Naive B cell (primary cell): ENCODE measurements around the gene ME2. TPM values are rescaled to one million over a fixed set of nuclear protein-coding genes. Genes with fewer than 3 reads are reported as not detected.
"Not testable (repeated sequence)": the region's sequence is repeated elsewhere in the genome, so short reads cannot be mapped to it uniquely, and the experiment has no call there.

Experiments used
- ATAC-seq, 2 donors: fragments of 150-1000 bp; cut with Tn5 transposase; 2 replicates each; pipeline ENCODE4 v1.10.0; 2021; ENCODE audit warnings: low read depth in 2 of 2, mild to moderate bottlenecking in 2 of 2, moderate library complexity in 2 of 2
- DNase-seq: peaks from one replicate; pipeline ENCODE4 v3.0.0; 2022
- H3K27ac Mint-ChIP-seq, 6 donors: one replicate each; pipeline ENCODE4 v1.8.0; 2020 to 2022; ENCODE audit warnings: mild to moderate bottlenecking in 6 of 6, mixed read lengths in 6 of 6, moderate library complexity in 5 of 6, inconsistent platforms in 2 of 6
- H3K27me3 Mint-ChIP-seq, 3 donors: one replicate each; pipeline ENCODE4 v1.8.0; 2021 to 2022; ENCODE audit warnings: mixed read lengths in 3 of 3, mild to moderate bottlenecking in 1 of 3
- H3K36me3 Mint-ChIP-seq, 2 donors: one replicate each; pipeline ENCODE4 v1.8.0; 2020 to 2022; ENCODE audit warnings: mixed read lengths in 2 of 2, inconsistent platforms in 1 of 2, mild to moderate bottlenecking in 1 of 2
- H3K4me1 Mint-ChIP-seq, 3 donors: one replicate each; pipeline ENCODE4 v1.8.0; 2020 to 2022; ENCODE audit warnings: mixed read lengths in 3 of 3, inconsistent platforms in 1 of 3, mild to moderate bottlenecking in 1 of 3, moderate library complexity in 1 of 3
- H3K4me3 Mint-ChIP-seq, 8 donors: one replicate each; pipeline ENCODE4 v1.8.0; 2020 to 2022; ENCODE audit warnings: mild to moderate bottlenecking in 8 of 8, mixed read lengths in 8 of 8, moderate library complexity in 8 of 8, inconsistent platforms in 2 of 8
- H3K9me3 Mint-ChIP-seq, 7 donors: one replicate each; pipeline ENCODE4 v1.8.0; 2020 to 2022; ENCODE audit warnings: mixed read lengths in 7 of 7, mild to moderate bottlenecking in 5 of 7, inconsistent platforms in 2 of 7, moderate library complexity in 1 of 7
- polyA plus RNA-seq, 6 donors: library from polyadenylated mRNA; unstranded; fragments of 300-500 nt; fragmentation: Illumina TruSeq; gene quantifications; one replicate each; pipeline ENCODE4 v1.2.3, GENCODE V29; 2021; ENCODE audit warnings: low read depth in 6 of 6

Gene ME2
- polyA plus RNA-seq, 6 donors from 2014 or later = 50.3 to 62.4 (median 57.8) TPM

DNA sequence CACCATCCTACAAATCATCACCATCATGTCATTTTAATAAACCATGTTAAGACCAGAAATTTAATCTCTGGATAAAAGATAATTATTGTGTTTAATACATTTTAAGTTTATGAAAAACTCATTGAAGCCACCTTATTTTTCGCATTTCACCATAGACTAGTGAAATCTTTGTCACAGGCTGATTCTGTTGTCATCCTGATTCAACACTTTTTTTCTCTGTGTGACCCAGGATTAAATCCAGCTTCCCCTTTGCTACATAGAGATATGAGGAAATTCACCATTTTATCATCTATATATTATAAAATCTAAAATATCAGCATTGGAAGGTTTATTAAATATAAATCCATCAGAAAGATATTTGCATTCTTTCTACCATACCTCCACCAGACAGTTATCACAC, 29.9 kb upstream of the ME2 start:
- H3K36me3 Mint-ChIP-seq = peaks cover 5 to 10% of the 10 kb centered on the region in 2 donors
- peaks cover 0 to 7% (median 0%) of the 10 kb centered on the region in 3 donors for H3K4me1 Mint-ChIP-seq
- H3K27ac Mint-ChIP-seq = no peak overlapping the region

DNA sequence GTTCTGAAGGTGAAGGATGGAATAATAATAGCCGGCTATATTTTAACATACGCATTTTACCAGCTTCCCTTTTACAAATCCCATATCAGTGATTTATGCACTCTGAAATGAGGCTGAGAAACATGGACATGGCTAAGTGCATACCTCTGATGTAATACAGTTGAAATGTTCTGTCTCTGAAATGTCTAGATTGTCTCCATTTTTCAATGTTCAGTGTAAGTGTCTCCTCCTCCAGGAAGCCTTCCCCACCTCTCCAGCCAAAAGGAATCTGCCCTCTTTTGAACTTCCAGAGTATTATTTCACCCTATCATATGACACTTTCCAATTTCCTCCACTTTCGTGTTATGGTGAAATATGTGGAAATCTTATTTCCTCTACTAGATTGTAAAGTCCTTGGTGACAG, 29.5 kb upstream of the ME2 start:
- H3K4me1 Mint-ChIP-seq = peaks cover 0 to 7% (median 0%) of the 10 kb centered on the region in 3 donors
- H3K27me3 Mint-ChIP-seq = peaks cover 10 to 35% (median 30%) of the 10 kb centered on the region in 3 donors
- ATAC-seq = no peak
- H3K27ac Mint-ChIP-seq = no peak overlapping the region
- no peak overlapping the region for H3K4me3 Mint-ChIP-seq
- H3K36me3 Mint-ChIP-seq = peaks cover 5 to 15% of the 10 kb centered on the region in 2 donors
- peaks cover under 1 to 13% (median 9%) of the 10 kb centered on the region in 7 donors for H3K9me3 Mint-ChIP-seq
- DNase-seq = no peak

More for the DNA sequence above, 29.9 kb upstream of the ME2 start:
- Mint-ChIP-seq H3K27me3 (peaks cover 13 to 31% (median 26%) of the 10 kb centered on the region in 3 donors), H3K9me3 (peaks cover 0 to 10% (median 4%) of the 10 kb centered on the region in 7 donors), H3K4me3 (no peak overlapping the region)
- ATAC-seq = no peak
- DNase-seq = no peak

DNA sequence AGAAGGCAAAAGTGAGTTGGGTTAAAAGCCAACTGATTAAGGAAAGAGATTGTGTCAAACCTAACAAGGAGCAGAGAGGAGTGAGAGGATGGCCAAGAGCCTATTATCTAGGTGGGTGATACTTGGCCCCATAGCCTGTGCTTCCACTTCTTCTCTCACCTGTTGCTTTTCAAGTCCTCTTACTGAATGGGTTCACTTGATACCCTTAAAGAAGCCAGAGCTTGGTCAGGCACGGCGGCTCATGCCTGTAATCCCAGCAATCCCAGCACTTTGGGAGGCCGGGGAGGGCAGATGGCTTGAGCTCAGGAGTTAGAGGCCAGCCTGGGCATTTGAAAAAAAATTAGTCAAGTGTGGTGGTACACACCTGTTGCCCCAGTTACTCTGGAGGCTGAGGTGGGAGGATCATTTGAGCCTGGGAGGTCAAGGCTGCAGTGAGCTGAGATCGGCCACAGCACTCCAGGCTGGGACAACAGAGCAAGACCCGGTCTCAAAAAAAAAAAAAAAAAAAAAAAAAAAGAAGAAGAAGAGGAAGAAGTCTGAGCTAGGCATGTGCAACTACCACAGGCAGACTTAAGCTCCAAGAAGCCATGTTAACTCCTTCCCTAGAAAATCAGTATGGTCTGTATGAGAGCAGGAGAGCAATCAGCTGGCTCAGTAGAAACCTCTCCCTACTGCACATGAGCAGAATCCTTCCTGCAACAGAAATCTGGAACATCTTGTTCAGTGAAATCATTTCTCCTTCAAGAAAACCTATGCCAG, 28.4 kb upstream of the ME2 start:
- Mint-ChIP-seq H3K27me3 (peaks cover 12 to 40% (median 35%) of the 10 kb centered on the region in 3 donors), H3K4me3 (no peak overlapping the region), H3K9me3 (peaks cover 2 to 15% (median 10%) of the 10 kb centered on the region in 7 donors), H3K4me1 (peaks cover 0 to 7% (median 0%) of the 10 kb centered on the region in 3 donors), H3K27ac (no peak overlapping the region), H3K36me3 (peaks cover 5 to 15% of the 10 kb centered on the region in 2 donors)
- ATAC-seq (no peak), DNase-seq (no peak)

DNA sequence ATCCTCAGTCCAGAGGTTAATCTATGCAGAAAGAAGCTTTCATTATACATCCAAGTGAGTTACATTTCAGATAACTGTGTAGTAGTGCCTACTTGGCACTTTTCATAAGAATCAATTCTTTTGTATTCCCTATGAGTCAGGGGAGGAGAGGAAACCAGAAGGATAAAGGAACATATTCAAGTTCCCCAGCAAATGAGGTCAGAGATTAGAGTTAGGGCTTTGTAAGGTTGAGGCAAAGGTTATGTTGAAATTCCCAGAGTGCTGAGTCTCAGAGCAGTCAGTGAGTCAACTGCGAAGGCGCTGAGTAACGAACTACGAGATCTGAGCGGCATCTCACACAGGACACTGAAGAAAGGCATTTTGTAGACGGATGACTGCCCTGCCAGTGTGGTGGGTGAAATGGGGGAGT, 25.1 kb upstream of the ME2 start:
- DNase-seq (no peak), ATAC-seq (no peak)
- Mint-ChIP-seq H3K27me3 (peaks cover 11 to 39% (median 31%) of the 10 kb centered on the region in 3 donors), H3K4me3 (no peak overlapping the region), H3K4me1 (peaks cover 0 to 3% (median 0%) of the 10 kb centered on the region in 3 donors), H3K27ac (no peak overlapping the region), H3K9me3 (peaks cover 2 to 15% (median 5%) of the 10 kb centered on the region in 7 donors), H3K36me3 (peaks cover 0 to 15% of the 10 kb centered on the region in 2 donors)

DNA sequence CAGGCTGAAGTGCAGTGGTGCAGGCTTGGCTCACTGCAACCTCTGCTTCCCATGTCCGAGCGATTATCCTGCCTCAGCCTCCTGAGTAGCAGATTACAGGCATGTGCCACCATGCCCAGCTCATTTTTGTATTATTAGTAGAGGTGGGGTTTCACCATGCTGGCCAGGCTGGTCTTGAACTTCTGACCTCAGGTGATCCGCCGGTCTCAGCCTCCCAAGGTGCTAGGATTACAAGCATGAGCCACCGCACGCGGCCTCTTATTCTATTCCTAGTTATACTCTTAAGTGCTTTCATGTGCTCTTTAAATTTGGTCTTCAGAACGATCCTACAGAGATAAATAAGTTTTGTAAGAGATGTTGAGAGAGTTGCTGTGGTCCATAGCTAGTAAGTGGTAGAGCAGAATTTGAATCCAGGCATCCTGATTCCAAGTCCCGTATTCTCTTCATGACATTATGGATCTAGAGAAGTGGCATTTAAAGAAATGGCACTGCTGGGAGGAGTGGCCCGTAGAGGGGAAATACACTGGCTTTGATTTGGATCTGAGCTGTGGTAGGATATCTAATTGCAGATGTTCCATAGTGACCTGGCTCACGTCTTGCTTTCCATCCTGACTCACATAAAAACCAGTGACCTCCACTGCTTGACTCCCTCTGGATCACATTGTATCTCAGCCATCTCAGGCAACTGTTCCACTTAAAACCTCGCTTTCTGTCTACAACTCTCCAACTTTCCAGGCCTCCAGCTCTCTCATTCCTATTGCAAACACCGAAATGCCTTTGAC, 22.8 kb upstream of the ME2 start:
- no peak for DNase-seq
- Mint-ChIP-seq H3K27ac (no peak overlapping the region), H3K4me3 (no peak overlapping the region)

DNA sequence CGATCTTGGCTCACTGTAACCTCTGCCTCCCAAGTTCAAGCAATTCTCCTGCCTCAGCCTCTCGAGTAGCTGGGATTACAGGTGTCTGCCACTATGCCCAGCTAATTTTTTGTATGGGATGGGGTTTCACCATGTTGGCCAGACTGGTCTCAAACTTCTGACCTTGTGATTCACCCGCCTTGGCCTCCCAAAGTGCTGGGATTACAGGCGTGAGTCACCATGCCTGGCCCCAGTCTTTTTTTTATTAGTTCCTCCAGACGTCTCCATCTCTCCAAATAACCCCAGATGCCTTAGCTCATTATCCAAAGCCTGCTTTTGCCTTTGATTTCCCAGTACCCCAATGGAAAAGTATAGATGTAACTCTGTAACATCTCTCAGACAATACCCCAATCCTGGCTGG, 21.8 kb upstream of the ME2 start:
- DNase-seq = not testable (repeated sequence)

More for the DNA sequence above, 22.8 kb upstream of the ME2 start:
- Mint-ChIP-seq H3K4me1 (peaks cover 0 to 3% (median 0%) of the 10 kb centered on the region in 3 donors), H3K36me3 (peaks cover 0 to 15% of the 10 kb centered on the region in 2 donors), H3K27me3 (peaks cover 11 to 39% (median 24%) of the 10 kb centered on the region in 3 donors), H3K9me3 (peaks cover 2 to 15% (median 5%) of the 10 kb centered on the region in 7 donors)
- no peak for ATAC-seq

DNA sequence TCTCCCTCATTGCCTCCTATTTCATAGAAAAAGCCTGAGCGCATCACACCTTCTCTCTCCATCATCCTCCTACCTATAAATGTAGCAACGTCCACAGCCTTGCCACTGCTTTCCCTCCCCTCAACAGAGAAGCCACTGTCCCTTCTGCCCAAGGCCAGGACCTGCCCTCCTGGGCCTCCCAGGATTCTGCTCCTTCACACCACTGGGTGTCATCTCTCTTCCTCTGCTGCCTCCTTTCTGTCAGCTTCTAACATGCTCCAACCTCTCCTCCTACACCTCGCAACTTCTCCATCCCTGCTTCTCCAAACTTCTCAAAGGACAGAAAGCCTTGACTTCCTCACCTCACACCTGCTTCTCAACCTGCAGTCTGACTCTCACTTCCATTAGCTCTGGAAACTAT, 21.2 kb upstream of the ME2 start:
- H3K9me3 Mint-ChIP-seq = peaks cover 2 to 12% (median 5%) of the 10 kb centered on the region in 7 donors
- DNase-seq = no peak
- H3K4me3 Mint-ChIP-seq = no peak overlapping the region
- peaks cover 0 to 10% of the 10 kb centered on the region in 2 donors for H3K36me3 Mint-ChIP-seq
- no peak for ATAC-seq
- H3K27me3 Mint-ChIP-seq = peaks cover 9 to 34% (median 21%) of the 10 kb centered on the region in 3 donors
- peak overlapping the region in 1 of 6 donors; percentile 23 for H3K27ac Mint-ChIP-seq
- peaks cover 11 to 13% (median 13%) of the 10 kb centered on the region in 3 donors for H3K4me1 Mint-ChIP-seq

More for the DNA sequence above, 21.8 kb upstream of the ME2 start:
- Mint-ChIP-seq H3K9me3 (peaks cover 2 to 15% (median 5%) of the 10 kb centered on the region in 7 donors), H3K27me3 (peaks cover 11 to 39% (median 24%) of the 10 kb centered on the region in 3 donors), H3K36me3 (peaks cover 0 to 15% of the 10 kb centered on the region in 2 donors)
- not testable (repeated sequence) for H3K4me3 Mint-ChIP-seq, H3K27ac Mint-ChIP-seq, ATAC-seq, H3K4me1 Mint-ChIP-seq

DNA sequence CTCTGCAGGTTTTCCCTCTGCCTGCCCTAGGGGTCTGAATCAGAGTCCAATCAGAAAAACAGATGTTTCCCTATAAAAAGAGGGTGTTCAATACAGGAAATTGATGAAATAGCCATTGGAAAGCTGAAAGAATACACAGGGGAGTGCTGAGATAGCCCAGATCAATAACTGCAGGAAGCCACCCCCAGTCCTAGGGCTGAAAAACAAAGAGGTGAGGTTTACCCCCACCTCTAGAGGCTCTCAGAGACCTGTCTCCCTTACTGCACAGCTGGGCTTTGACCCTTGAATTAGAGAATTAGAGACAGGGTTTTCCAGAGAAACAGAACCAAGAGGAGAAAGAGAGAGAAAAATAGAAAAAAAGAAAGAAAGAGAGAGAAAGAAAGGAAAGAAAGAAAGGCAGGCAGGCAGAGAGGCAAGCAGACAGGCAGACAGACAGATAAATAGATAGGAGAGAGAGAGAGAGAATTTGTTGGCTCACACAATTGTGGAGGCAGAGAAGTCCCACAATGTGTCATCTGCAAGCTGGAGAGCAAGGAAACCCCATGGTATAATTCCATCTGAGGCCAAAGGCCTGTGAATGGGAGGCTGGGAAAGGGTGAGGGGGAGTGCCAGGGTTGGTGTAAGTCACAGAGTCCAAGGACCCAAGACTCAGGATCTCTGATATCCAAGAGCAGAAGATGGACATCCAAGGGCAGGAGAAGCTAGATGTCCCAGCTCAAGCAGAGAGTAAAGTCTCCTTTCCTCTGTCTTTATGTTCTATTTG, 18.9 kb upstream of the ME2 start:
- peak overlapping the region in 3 of 6 donors; percentile 2 to 14 (median 6) for H3K27ac Mint-ChIP-seq
- H3K4me1 Mint-ChIP-seq = peaks cover 11 to 18% (median 14%) of the 10 kb centered on the region in 3 donors
- no peaks in the 10 kb centered on the region for H3K36me3 Mint-ChIP-seq
- peaks cover 0 to 3% (median 0%) of the 10 kb centered on the region in 7 donors for H3K9me3 Mint-ChIP-seq
- no peak overlapping the region for H3K4me3 Mint-ChIP-seq
- H3K27me3 Mint-ChIP-seq = peaks cover 5 to 18% (median 6%) of the 10 kb centered on the region in 3 donors
- DNase-seq (no peak), ATAC-seq (no peak)

DNA sequence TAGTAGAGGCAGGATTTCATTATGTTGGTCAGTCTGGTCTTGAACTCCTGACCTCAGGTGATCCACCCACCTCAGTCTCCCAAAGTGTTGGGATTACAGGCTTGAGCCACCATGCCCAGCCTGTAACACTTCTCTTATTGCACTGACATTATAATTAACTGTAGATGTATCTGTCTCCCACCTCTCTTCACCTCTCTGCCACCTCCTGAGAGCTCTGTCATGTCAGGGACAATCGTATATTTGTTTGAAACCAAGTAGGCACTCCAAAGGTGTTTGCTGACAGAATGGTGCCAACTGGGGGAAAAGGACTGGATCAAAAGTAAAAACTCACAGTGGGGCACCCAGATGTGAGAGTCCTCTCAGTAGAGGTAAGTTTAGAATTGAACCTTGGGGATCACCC, 17.3 kb upstream of the ME2 start:
- ATAC-seq (no peak), DNase-seq (no peak)
- H3K27me3 Mint-ChIP-seq = peaks cover 0 to 11% (median 0%) of the 10 kb centered on the region in 3 donors
- peak overlapping the region in 2 of 8 donors; percentile 28 to 69 for H3K4me3 Mint-ChIP-seq
- peak overlapping the region in 2 of 6 donors; percentile 25 to 70 for H3K27ac Mint-ChIP-seq
- no peaks in the 10 kb centered on the region for H3K9me3 Mint-ChIP-seq
- H3K36me3 Mint-ChIP-seq = no peaks in the 10 kb centered on the region
- peaks cover 11 to 18% (median 14%) of the 10 kb centered on the region in 3 donors for H3K4me1 Mint-ChIP-seq

DNA sequence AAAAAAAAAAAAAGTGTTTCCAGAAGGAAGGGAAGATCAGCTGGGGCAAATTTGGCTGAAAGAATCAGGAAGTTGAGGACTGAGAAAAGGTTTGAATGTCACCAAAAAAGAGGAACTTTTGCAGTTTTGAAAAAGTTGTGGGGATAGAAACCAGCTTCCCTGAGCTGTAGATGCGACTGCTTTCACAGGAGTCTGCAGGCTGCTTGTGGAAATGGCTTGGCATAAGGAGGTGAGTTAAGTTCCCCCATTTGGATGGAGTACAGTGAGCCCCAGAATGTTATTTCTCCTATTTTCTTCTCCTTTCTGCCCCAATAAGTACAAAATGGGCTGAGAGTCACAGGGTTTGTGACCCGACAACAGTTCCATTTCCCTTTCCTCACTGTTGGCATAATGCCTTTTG, 16.5 kb upstream of the ME2 start:
- H3K27me3 Mint-ChIP-seq = peaks cover 0 to 8% (median 0%) of the 10 kb centered on the region in 3 donors
- H3K4me3 Mint-ChIP-seq = peak overlapping the region in 5 of 8 donors; percentile 28 to 77 (median 36)
- peak; percentile 30 to 43 for ATAC-seq
- no peaks in the 10 kb centered on the region for H3K9me3 Mint-ChIP-seq
- H3K4me1 Mint-ChIP-seq = peaks cover 11 to 18% (median 14%) of the 10 kb centered on the region in 3 donors
- peak overlapping the region in 1 of 6 donors; percentile 22 for H3K27ac Mint-ChIP-seq
- H3K36me3 Mint-ChIP-seq = no peaks in the 10 kb centered on the region
- DNase-seq = peak; percentile 3

DNA sequence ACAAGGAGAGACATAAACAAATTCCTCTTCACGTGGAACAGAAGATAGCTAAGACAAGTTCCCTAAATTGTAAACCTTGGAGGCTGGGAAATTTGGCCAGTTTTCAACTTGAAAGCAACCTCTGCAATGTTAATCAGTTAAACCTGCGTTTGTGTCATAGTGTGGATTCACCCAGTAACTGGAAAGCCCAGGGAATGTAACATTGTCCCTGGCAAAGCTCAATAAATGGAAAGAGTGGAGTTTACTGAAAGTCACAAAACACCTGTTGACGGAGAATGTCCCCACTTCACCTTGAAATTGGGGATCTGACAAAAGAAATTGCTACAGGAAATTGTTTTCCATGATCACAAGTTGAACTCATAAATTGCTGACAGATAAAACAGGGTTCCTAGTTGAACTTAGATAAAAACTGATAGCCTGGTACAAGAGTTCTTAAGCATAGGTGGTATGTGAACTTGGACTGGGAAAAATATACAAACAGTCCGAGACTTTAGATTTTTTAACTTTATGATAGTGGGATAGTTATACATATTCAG, 15.0 kb upstream of the ME2 start:
- ATAC-seq (no peak), DNase-seq (no peak)
- H3K9me3 Mint-ChIP-seq = no peaks in the 10 kb centered on the region
- H3K4me1 Mint-ChIP-seq = peaks cover 11 to 18% (median 14%) of the 10 kb centered on the region in 3 donors
- H3K36me3 Mint-ChIP-seq = no peaks in the 10 kb centered on the region
- no peaks in the 10 kb centered on the region for H3K27me3 Mint-ChIP-seq
- peak overlapping the region in 1 of 6 donors; percentile 56 for H3K27ac Mint-ChIP-seq
- no peak overlapping the region for H3K4me3 Mint-ChIP-seq

DNA sequence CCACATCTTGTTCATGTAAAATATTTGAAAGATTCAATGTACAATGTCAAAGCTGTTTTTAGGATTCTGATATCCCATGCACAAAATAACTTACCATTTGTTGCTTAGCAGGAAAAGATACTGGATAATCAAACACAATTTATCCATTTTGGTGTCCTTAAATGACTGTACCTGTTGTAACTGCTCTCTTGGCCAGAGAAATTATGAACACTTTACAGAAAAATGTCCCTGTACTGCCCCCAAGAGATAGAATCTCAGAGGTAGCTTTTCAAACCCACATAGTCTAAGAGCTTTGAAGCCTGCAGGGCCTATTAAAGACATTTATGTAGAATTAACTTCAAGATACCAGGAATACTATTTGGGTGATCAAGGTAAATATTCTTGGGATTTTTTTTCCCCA, 12.2 kb upstream of the ME2 start:
- peaks cover 9 to 14% (median 11%) of the 10 kb centered on the region in 3 donors for H3K4me1 Mint-ChIP-seq
- no peak for DNase-seq

More for the DNA sequence above, 12.2 kb upstream of the ME2 start:
- H3K4me3 Mint-ChIP-seq = no peak overlapping the region
- no peaks in the 10 kb centered on the region for H3K36me3 Mint-ChIP-seq
- ATAC-seq = no peak
- H3K27me3 Mint-ChIP-seq = no peaks in the 10 kb centered on the region
- peak overlapping the region in 1 of 6 donors; percentile 47 for H3K27ac Mint-ChIP-seq
- H3K9me3 Mint-ChIP-seq = no peaks in the 10 kb centered on the region
